Vagina (tissue), 2 donors: ENCODE results near the gene PPP2R2C.

Source experiments
- POLR2A ChIP-seq, 2 donors: fragments of 450-650 bp; IDR thresholded peaks; one replicate each; pipeline ENCODE4 v1.6.1; 2017; ENCODE audit warnings: antibody characterized with exemption in 2 of 2, mild to moderate bottlenecking in 2 of 2, moderate library complexity in 2 of 2
- TF ChIP-seq, protein P1 (sequence below), 3 experiments: fragments of 450-650 bp in 2 of 3; fragments of 200-600 bp in 1 of 3; sonication (generic) in 1 of 3; IDR thresholded peaks; one replicate each; pipeline ENCODE4 v1.5.1; 2017 to 2019; ENCODE audit warnings: antibody characterized with exemption in 3 of 3, mild to moderate bottlenecking in 2 of 3, moderate library complexity in 2 of 3

DNA sequence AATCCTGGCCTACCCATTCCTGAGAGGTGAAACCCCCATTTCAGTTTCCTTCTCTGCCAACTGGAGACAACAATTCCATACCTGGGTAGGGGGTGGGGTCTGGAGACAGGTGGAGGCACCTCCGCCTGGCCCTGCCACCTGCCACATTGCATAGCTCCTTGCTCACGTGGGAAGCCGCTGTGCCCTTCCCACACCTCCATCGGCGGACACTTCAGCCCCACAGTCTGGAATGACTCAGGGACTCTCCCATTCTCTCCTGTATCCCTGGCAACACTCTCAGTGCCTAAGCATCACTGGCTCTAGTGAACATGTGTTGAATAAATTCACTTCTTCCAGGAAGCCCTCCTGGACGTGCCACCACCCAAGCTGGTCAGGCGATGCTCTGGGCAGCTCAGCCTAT is 21.7 kb downstream of the PPP2R2C start:
- TF ChIP-seq, protein P1, sequence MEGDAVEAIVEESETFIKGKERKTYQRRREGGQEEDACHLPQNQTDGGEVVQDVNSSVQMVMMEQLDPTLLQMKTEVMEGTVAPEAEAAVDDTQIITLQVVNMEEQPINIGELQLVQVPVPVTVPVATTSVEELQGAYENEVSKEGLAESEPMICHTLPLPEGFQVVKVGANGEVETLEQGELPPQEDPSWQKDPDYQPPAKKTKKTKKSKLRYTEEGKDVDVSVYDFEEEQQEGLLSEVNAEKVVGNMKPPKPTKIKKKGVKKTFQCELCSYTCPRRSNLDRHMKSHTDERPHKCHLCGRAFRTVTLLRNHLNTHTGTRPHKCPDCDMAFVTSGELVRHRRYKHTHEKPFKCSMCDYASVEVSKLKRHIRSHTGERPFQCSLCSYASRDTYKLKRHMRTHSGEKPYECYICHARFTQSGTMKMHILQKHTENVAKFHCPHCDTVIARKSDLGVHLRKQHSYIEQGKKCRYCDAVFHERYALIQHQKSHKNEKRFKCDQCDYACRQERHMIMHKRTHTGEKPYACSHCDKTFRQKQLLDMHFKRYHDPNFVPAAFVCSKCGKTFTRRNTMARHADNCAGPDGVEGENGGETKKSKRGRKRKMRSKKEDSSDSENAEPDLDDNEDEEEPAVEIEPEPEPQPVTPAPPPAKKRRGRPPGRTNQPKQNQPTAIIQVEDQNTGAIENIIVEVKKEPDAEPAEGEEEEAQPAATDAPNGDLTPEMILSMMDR (IDR thresholded peaks at IDR 0.05), result no peak
- TF ChIP-seq POLR2A (IDR thresholded peaks at IDR 0.05), result no peak
